NK-92 treated with Interleukin-12 subunit alpha and Interleukin-12 subunit beta, amount 100 ng/mL, for 24 hours (cell line): Measurements from ENCODE around the gene LRRC25.
"Not testable (repeated sequence)": the region's sequence is repeated elsewhere in the genome, so short reads cannot be mapped to it uniquely, and the experiment has no call there.

Source experiments
- DNase-seq: peaks from one replicate; lab custom pipeline; 2025; lab: John Stamatoyannopoulos, UW

Gene LRRC25

DNA sequence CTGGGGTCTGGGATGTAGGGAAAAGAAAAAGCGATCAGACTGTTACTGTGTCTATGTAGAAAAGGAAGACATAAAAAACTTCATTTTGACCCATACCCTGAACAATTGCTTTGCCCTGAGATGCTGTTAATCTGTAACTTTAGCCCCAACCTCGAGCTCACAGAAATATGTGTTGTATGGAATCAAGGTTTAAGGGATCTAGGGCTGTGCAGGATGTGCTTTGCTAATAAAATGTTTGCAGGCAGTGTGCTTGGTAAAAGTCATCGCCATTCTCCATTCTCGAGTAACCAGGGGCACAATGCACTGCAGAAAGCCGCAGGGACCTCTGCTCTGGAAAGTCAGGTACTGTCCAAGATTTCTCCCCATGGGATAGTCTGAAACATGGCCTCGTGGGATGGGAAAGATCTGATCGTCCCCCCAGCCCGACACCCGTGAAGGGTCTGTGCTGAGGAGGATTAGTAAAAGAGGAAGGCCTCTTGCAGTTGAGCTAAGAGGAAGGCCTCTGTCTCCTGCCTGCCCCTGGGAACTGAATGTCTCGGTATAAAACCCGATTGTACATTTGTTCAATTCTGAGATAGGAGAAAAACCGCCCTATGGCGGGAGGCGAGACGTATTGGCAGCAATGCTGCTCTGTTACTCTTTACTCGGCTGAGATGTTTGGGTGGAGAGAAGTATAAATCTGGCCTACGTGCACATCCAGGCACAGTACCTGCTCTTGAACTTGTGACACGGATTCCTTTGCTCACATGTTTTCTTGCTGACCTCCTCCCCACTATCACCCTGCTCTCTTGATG lies 5.2 kb upstream of the LRRC25 start:
- DNase-seq, result not testable (repeated sequence)

DNA sequence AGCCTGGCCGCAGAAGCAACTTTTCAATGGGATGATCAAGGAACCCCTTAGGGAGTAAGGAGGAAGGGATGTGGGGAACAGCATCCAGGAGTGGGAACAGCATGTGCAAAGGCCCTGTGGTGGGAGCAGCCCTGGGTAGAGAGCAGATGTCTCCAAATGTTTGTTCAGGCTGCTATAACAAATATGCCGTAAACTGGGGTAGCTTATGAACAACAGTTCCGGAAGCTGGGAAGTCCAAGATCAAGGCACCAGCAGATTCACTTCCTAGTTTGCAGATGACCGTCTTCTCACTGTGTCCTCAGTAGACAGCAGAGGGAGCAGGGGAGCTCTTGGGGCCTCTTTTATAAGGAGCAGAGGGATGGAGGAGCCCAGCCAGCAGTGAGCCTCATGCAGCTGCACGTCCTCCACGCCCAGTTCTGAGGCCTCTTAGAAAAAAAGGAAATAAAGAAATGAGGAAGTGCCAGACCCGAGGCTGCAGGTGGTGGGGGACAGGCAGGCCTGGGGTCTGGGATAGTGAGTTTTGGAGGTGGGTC lies 4.2 kb upstream of the LRRC25 start:
- no peak for DNase-seq

DNA sequence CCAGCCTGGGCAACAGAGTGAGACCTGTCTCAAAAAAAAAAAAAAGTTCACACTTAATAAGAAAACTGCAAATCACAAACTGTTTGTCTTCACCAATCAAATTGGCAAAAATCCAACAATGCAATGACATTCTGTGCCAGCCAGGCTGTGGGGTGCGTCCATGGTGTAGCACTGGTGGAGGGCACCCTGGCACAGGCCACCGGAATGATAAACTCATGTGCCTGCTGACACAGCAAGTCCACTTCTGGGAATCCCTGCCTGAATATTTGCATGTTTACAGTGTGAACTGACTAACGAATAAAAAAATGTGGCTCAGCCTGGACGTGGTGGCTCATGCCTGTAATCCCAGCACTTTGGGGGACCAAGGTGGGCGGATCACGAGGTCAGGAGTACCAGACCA lies 1.6 kb upstream of the LRRC25 start:
- DNase-seq, result no peak

DNA sequence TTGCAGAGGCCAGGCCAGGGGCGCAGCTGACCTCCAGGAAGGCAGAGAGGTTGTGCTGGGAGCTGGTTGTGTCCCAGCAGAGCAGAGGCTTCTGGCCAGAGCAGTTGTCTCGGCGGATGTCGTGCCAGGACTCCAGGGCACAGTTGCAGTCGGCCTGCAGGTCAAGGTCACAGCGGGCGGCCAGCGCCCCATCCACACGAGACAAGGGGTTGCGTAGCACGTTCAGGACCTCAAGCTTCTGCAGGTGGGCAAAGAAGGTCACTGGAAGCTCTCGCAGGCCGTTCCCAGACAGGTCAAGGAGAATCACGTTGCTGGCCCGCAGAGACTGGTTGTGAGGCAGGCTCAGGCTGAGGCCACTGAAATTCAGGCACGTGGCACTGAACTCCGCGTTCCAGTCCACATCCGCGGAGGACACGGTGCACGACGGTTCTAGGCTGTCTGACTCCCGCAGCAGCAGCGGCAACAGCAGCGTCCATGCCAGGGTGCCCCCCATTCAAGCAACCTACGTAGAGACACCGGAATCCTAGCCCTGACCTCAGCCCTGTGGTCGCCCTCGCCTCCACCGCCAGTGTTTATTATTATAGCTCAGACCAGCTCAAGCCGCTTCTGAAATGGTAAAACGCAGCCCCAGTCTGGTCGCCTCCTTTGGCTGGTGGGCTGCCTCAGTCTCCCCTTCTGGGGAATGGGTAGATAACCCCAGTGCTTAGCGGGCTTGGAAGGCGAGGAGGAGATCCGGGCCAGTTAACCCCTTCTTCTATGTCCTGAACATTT lies 766 bp downstream of the LRRC25 start:
- no peak for DNase-seq

DNA sequence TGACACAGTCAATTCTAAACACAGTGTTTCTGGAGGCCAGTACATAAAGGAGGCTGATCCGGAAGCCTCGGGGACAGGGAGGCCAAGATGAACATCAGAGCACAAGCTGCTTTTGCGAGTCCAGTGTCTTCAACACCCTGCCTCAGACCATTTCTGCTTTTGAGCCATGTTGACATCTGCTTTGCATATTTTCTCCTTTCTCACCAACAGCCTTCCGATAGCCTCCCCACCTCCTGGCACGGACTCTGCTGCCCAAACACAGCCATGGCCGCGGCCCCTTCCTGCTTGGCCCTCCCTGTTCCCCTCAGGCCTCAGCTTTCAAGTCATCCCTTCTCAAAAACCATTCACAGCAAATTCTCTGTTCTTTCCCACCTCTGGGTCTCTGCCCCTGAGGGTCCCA lies 3.6 kb downstream of the LRRC25 start:
- no peak for DNase-seq

DNA sequence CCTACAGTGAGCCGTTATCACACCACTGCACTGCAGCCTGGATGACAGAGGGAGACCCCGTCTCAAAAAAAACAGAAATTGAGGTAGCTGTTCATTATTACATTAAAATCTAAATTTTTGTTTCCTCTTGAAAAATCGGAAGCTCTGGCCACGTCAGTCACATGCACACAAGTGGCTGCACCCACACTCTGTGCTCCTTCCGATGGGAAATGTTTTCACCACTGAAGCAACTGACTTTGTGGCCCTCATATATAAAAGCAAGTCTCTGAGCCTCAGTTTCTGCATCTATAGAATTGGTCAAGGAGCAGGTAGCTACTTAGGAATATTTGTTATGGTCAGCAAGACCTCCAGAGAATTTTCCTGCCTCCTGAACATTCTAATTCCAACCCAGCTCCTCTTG lies 4.5 kb downstream of the LRRC25 start:
- no peak for DNase-seq

DNA sequence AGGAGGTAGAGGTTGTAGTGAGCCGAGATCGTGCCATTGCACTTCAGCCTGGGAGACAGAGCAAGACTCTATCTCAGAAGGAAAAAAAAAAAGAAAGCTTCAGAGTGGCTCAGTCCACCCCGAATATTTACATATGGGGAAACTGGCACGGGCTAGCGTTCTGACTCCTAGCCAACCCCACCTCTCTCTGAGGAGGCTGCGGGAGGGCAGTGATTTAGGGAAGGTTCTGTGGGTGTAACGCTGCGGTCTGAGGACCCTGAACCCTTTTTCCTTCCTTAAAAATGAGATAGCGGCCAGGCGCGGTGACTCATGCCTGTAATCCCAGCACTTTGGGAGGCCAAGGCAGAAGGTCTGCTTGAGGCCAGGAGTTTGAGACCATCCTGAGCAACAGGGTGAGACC lies 5.0 kb downstream of the LRRC25 start:
- DNase-seq, result no peak

DNA sequence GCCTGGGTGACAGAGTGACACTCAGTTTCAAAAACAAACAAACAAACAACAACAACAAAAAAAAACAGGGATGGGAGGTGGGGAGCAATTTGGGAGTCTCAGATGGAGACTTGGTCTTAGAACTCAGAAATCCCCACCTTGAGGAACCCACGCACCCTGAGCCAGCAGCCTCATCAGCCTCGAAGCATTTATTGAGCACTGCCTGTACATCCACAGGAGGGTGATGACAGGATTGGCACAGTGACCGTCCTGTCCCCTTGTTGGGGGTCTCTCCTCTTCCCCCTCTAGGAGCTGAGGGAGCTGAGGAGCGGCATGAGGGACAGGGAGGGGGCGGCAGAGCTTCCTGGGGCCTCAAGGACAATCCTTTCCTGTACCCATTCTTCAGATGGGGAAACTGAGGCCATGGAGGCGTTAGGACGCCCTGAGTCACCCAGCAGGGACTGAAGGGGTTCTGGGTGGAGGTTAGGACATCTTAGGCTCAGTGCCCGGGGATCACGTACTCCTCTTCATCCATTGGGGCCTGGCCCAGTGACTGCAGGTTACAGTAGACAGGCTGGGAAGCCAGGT lies 5.8 kb downstream of the LRRC25 start:
- no peak for DNase-seq

DNA sequence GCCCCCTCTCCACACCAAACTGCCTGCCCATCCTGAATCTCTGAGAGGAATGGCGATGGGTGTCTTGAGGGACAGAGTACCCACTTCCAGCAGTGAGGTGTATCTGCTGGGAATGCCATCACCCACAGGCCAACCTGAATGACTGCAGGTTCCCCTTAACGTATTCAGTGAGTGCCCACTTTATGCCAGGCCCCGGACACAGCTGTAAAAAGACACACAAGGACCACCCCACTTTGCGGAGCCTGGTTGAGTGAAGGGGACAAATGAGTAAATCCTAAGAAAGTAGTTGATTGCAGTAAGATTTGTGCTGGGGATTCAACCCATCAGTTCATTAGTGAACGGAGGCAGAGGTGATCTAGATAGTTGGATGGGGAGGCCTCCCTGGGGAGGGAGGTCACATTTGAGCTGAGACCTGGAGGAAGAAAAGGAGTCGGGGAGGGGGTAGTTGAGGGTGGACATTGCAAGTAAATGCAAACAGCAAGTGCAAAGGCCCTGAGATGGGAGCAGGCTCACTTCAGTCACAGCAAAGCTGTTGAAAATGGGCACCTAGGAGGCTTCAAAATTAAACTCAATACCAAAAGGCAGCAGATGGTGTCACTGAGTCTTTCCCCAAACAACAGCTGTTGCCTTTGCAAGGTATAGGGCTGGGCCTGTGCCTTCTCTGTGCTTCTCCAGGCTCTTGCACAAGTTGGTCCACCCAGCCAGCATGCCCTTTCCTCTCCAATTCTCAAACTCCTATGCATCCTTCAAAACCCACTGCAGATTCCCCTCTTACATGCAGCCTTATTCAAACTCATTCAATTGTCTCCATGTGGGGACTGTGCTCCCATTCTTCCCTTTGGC lies 7.1 kb downstream of the LRRC25 start:
- DNase-seq, result no peak

DNA sequence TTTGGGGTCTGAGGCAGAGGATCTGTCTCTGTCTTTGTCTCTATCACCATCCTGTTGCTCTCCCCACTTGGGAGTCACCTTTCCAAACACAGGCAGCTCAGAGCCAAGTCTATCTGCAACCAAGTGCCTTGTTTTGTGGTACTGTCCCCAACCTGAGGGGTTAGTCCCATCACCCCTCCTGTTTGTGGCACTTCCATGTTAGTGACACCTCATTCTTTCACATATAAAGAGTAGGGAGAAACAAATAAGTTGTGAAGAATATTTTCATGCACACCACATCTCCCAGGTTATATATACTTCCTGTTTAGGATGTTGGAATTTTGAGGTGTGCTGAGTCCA lies 7.7 kb downstream of the LRRC25 start:
- no peak for DNase-seq

DNA sequence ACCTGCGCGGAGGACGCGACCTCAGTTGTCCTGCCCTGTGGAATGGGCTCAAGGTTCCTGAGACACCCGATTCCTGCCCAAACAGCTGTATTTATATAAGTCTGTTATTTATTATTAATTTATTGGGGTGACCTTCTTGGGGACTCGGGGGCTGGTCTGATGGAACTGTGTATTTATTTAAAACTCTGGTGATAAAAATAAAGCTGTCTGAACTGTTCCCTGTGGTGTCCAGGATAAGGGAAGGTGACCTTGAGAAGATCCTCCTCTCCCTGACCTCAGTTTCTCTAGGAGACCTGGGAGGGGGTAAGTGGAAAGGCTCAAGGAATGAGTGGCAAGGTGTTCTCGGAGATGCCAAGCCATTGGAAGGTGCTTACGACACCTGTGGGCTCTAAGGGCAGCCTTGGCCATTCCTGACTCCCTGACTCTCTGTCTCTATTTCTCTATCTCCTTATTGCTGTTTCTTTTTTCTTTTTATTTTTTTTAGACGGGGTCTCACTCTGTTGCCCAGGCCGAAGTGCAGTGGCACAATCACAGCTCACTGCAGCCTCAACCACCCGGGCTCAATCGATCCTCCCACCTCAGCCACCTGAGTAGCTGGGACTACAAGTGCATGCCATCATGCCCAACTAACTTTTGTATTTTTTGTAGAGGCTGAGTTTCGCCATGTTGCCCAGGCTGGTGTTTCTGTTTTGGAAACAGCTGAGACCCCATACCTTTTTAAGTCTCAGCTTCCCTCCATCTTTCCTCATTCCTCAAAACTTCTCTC lies 8.3 kb downstream of the LRRC25 start:
- no peak for DNase-seq

DNA sequence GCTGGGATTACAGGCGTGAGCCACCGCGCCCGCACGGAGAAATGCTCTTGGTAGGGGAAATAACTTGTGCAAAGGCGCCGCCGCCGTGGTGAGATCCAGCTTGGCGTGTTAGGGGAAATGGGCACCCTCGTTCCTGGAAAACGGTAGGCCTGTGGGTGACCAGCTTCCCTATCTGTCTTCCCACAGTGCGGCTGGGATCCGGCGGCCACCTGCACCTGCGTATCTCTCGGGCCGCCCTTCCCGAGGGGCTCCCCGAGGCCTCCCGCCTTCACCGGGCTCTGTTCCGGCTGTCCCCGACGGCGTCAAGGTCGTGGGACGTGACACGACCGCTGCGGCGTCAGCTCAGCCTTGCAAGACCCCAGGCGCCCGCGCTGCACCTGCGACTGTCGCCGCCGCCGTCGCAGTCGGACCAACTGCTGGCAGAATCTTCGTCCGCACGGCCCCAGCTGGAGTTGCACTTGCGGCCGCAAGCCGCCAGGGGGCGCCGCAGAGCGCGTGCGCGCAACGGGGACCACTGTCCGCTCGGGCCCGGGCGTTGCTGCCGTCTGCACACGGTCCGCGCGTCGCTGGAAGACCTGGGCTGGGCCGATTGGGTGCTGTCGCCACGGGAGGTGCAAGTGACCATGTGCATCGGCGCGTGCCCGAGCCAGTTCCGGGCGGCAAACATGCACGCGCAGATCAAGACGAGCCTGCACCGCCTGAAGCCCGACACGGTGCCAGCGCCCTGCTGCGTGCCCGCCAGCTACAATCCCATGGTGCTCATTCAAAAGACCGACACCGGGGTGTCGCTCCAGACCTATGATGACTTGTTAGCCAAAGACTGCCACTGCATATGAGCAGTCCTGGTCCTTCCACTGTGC lies 9.1 kb downstream of the LRRC25 start:
- no peak for DNase-seq

DNA sequence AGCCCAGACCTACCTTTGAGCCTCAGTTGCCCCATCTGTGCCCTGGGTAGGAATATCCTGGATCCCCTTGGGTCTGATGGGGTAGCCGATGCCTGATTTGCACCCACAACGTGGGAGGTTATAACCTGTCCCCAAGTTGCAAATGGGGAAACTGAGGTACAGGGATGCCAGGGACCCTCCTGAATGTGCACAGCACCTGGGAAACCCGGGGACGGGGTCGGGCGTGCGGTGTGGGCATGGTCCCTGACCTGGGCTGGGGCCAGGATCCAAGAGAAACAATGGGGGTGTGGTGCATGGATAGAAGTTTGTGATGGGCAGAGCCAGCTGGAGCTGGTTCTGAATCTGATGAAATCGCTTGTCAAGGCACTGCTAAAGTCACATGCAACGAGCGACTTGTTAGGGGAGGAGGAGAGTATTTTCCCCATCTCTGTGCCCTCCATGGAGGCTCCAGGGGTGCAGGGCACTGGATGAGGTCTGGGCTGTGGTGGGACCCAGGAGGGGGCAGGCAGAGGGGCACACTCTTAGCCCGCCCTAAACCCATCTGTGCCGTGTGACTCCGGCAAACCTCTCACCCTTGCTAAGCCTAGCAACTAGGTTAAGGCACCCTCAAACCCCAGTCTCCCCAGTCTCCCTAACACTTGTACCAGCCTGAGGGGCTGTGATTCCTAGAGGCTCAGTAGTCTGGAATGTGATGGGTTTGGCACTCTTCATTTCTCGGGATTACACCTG lies 10.7 kb downstream of the LRRC25 start:
- DNase-seq, result no peak

DNA sequence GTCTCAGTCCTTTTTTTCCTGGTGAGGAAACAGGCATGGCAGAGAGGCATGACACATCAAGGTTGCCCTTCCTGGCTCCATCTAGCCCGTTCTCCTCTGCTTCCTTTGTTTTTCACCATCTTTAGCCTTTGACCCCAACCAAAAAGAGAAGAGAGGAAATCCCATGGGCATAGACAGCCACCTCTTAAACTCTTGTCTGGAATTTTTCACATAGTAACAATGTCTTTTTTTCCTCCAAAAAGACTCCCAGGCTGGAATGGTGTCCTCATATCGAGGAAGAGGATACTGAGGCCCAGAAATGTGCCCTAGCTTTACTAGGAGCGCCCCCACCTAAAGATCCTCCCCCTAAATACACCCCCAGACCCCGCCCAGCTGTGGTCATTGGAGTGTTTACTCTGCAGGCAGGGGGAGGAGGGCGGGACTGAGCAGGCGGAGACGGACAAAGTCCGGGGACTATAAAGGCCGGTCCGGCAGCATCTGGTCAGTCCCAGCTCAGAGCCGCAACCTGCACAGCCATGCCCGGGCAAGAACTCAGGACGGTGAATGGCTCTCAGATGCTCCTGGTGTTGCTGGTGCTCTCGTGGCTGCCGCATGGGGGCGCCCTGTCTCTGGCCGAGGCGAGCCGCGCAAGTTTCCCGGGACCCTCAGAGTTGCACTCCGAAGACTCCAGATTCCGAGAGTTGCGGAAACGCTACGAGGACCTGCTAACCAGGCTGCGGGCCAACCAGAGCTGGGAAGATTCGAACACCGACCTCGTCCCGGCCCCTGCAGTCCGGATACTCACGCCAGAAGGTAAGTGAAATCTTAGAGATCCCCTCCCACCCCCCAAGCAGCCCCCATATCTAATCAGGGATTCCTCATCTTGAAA lies 11.5 kb downstream of the LRRC25 start, which contains the start of gene GDF15:
TSS of gene GDF15 (plus strand) at position 484 of the 868 bp plus-strand sequence. CDS start at position 516, 32 bp downstream.
- no peak for DNase-seq

DNA sequence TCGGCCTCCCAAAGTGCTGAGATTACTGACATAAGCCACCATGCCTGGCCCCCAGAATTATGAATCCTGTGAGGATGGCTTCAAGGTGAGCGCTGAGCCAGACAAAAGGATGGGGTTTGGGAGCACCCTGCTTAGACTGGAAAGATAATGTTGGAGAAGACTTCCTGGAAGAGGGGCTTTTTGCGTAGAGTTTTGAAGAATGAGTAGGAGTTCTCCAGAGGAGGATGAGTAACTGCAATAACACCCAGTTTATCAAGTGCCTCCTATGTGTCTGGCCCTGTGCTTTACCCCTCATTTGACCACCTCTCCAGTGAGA lies 12.1 kb downstream of the LRRC25 start:
- DNase-seq, result no peak

DNA sequence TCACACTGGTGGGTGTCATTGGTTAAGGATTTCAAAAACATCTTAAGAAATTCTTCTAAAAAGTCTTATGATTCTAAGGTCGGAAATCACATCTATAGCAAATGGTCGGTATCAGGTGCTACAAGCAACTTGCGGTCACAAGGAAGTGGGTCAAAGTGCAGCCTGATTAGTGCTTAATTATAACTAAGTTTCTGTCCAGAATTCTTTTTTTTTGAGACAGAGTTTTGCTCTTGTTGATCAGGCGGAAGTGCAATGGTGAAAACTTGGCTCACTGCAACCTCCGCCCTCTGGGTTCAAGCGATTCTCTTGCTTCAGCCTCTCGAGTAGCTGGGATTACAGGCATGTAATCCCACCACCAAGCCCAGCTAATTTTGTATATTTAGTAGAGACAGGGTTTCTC lies 12.6 kb downstream of the LRRC25 start:
- DNase-seq, result no peak

DNA sequence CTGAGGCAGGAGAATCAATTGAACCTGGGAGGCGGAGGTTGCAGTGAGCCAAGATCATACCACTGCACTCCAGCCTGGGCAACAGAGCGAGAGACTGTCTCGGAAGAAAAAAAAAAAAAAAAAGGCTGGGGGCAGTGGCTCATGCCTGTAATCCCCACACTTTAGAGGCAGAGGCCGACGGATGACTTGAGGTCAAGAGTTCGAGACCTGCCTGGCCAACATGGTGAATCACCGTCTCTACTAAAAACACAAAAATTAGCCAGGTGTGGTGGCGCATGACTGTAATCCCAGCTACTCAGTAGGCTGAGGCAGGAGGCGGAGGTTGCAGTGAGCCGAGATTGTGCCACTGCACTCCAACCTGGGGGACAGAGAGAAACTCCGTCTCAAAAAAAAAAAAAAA lies 13.8 kb downstream of the LRRC25 start:
- DNase-seq, result not testable (repeated sequence)

DNA sequence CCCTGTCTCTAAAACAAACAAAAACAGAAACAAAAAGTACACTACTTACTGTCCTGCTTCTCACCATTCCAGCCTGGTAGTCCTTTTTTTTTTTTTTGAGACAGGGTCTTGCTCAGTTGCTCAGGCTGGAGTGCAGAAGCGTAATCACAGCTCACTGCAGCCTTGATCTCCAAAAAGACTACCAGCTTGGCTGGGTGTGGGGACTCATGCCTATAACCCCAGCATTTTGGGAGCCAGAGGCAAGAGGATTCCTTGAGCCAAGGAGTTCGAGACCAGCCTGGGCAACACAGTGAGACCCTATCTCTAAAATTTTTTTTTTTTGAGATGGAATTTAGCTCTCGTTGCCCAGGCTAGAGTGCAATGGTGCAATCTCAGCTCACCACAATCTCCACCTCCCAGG lies 16.6 kb downstream of the LRRC25 start:
- no peak for DNase-seq
